Right lobe of liver (tissue), 4 donors: Measurements from ENCODE around the gene TCAIM.

ENCODE experiments used
- POLR2A ChIP-seq: fragments of 450-650 bp; IDR thresholded peaks from one replicate; pipeline ENCODE4 v1.6.1; 2017; ENCODE audit warnings: antibody characterized with exemption, mild to moderate bottlenecking
- TF ChIP-seq, protein P1 (sequence below), 4 donors: fragments of 200-600 bp in 3 of 4; fragments of 450-650 bp in 1 of 4; IDR thresholded peaks; one replicate each; pipeline versions ENCODE4 v1.5.1 to v1.8.0; 2016 to 2022; ENCODE audit warnings: antibody characterized with exemption in 4 of 4, mild to moderate bottlenecking in 2 of 4
- donor health status: DM: no; HTN: no; CAD: no.
- donor health status: DM: no; HTN: no; CAD: no.
- donor health status: DM: no; HTN: yes; CAD: no.

DNA sequence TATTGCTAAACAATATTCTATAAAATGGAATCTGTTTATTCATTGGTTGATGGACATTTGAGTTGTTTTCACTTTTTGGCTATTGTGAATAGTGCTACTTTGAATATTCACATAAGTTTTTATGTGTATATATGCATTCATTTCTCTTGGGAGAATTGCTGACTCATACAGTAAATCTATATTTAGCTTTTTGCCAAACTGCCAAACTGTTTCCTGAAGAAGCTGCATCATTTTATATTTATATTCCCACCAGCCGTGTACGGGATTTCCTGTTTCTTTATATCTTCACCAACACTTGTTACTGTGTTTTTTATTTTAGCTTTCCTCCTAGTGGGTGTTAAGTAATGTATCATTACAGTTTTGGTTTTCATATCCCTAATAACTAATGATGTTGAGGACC, 12.5 kb upstream of the TCAIM start:
- TF ChIP-seq, protein P1, sequence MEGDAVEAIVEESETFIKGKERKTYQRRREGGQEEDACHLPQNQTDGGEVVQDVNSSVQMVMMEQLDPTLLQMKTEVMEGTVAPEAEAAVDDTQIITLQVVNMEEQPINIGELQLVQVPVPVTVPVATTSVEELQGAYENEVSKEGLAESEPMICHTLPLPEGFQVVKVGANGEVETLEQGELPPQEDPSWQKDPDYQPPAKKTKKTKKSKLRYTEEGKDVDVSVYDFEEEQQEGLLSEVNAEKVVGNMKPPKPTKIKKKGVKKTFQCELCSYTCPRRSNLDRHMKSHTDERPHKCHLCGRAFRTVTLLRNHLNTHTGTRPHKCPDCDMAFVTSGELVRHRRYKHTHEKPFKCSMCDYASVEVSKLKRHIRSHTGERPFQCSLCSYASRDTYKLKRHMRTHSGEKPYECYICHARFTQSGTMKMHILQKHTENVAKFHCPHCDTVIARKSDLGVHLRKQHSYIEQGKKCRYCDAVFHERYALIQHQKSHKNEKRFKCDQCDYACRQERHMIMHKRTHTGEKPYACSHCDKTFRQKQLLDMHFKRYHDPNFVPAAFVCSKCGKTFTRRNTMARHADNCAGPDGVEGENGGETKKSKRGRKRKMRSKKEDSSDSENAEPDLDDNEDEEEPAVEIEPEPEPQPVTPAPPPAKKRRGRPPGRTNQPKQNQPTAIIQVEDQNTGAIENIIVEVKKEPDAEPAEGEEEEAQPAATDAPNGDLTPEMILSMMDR (IDR thresholded peaks at IDR 0.05) = no peak
- TF ChIP-seq POLR2A = no peak
